Measurements from ENCODE around the gene SUPT5H. TPM values are rescaled to one million over a fixed set of nuclear protein-coding genes. Genes with fewer than 3 reads are reported as not detected.
A peak's percentile ranks its signal among the peaks of the same experiment; 100 is the strongest.

The SUPT5H gene
- total and polyA plus RNA-seq, 2 of the 8 experiments (the other 6 are each of a cell fraction or from before 2014, with no cell fraction given) = 77.8 to 111 TPM

DNA sequence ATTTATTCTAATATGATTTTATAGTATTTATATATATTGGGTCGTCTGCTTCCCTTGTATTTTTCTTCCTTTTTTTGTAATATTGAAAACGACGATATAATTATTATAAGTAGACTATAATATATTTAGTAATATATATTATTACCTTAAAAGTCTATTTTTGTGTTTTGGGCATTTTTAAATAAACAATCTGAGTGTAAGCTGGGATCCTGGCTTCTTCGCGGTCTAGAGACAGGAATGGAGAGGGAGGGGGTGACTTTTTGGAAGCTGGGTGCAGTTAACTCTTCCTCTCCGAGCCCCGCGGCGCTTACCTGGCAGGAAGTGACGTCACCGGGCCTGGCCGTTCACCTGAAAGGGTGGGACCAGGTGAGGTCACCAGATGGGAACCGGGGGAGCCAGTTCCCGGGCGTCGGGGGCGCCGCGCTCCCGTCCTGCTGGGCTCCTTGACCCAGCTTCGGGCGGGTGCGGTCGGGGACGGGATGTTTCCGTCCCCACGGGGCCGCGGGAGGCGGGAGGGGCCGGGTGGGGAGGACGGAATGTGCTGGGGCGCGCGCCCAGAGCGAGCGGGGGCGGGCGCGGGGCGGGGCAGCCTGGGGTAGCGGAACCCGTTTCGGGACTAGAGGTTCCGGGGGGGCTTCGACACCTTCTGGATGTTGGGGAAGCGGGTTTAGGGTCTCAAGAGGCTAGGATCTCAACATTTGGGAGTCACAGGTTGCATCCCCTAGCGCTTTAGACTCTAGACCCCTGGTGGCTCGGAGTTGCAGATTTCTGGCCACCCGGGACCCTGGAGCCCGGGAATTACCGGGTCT, 36.0 kb upstream of the SUPT5H start:
- no peaks in the 10 kb centered on the region for H3K79me1 ChIP-seq (ENCODE audit: low read depth, low read length)
- peaks cover 0 to 5% (median 0%) of the 10 kb centered on the region in 4 experiments; a peak in 1 of 8 replicates for H3K36me3 ChIP-seq (ENCODE audit: control insufficient read depth in 2 of 4, insufficient read depth in 4 of 4, low read length in 3 of 4)
- peak overlapping the region; percentile 78 to 84 for H3K4me2 ChIP-seq (ENCODE audit: insufficient read depth in 1 of 2, low read depth in 2 of 2, low read length in 2 of 2)
- no peak overlapping the region for H2BK20ac ChIP-seq (ENCODE audit: low read length)
- H3K18ac ChIP-seq (ENCODE audit: extremely low read depth, low read length) = peak overlapping the region; percentile 90
- H4K20me1 ChIP-seq (replicated peaks in 1 of 2; ENCODE audit: control insufficient read depth in 1 of 2, insufficient read depth in 2 of 2, low read length in 2 of 2) = peaks cover 0 to 9% of the 10 kb centered on the region in 2 experiments
- peak overlapping the region; percentile 51; the same call in 1 of the 2 replicates for H4K8ac ChIP-seq (ENCODE audit: extremely low read depth, insufficient read depth, low read length)
- H2BK15ac ChIP-seq (ENCODE audit: low read length) = no peak overlapping the region
- H3K23me2 ChIP-seq (ENCODE audit: low read depth, low read length) = peaks cover 24% of the 10 kb centered on the region
- no peaks in the 10 kb centered on the region for H3K9me3 ChIP-seq (ENCODE audit: insufficient read depth in 2 of 2, low read depth in 1 of 2, low read length in 1 of 2)
- H3K27ac ChIP-seq (ENCODE audit: low read depth, low read length) = peak overlapping the region; percentile 92
- H2BK5ac ChIP-seq (ENCODE audit: low read depth, low read length) = peak overlapping the region; percentile 87; the same call in 1 of the 2 replicates
- FAIRE-seq = no peak
- peak overlapping the region; percentile 55 for H4K91ac ChIP-seq (replicated peaks; ENCODE audit: insufficient read length, low read length)
- H3K9ac ChIP-seq (replicated peaks in 1 of 4; ENCODE audit: extremely low read depth in 1 of 4, low read depth in 3 of 4, low read length in 3 of 4) = peak overlapping the region; percentile 79 to 92 (median 88)
- H3K14ac ChIP-seq (ENCODE audit: insufficient read length) = no peak overlapping the region
- peak overlapping the region; percentile 62 for H3K4ac ChIP-seq (replicated peaks; ENCODE audit: insufficient read length, low read depth, low read length)
- peaks cover 3 to 25% of the 10 kb centered on the region in 2 experiments; a peak in 3 of 4 replicates for H3K79me2 ChIP-seq (ENCODE audit: control insufficient read depth in 1 of 2, insufficient read depth in 2 of 2, low read length in 2 of 2)
- H3K27me3 ChIP-seq (replicated peaks in 1 of 4; ENCODE audit: control insufficient read depth in 3 of 4, extremely low read depth in 1 of 4, insufficient read depth in 3 of 4, low read length in 3 of 4) = no peaks in the 10 kb centered on the region
- no peak overlapping the region for H3K23ac ChIP-seq (ENCODE audit: insufficient read length)
- H2BK120ac ChIP-seq (replicated peaks; ENCODE audit: low read depth, low read length) = no peak overlapping the region
- peak overlapping the region; percentile 69 for H4K5ac ChIP-seq (ENCODE audit: insufficient read length, low read depth, low read length)
- no peak overlapping the region for H2BK12ac ChIP-seq (ENCODE audit: low read depth, low read length)
- no peak overlapping the region for H2AK5ac ChIP-seq (ENCODE audit: low read depth, low read length)
- ChIA-PET POLR2A (ENCODE audit: partially characterized antibody) (interaction anchor here (0.7 to 14.3 kb wide), 9 partner anchors 9 to 36 kb away, joined by 3 to 234 read pairs (median 7); partner anchors contain the start of genes MED29, PAF1, RPS16 and SUPT5H), CTCF (ENCODE audit: partially characterized antibody) (interaction anchor here (1.0 to 3.9 kb wide), 3 partner anchors 9 to 26 kb away, joined by 4 to 38 read pairs (median 4); partner anchors contain the start of gene RPS16)
- peaks cover 10 to 46% (median 22%) of the 10 kb centered on the region in 4 experiments for H3K4me1 ChIP-seq (replicated peaks in 1 of 4; ENCODE audit: control insufficient read depth in 3 of 4, insufficient read depth in 4 of 4, low read length in 3 of 4)
- peak; percentile 73 to 94 for DNase-seq (ENCODE audit: low read depth in 1 of 2, low spot score in 2 of 2)
- peak overlapping the region; percentile 64 to 97 (median 83) for H3K4me3 ChIP-seq (ENCODE audit: extremely low read depth in 1 of 4, insufficient read depth in 2 of 4, low read depth in 3 of 4, low read length in 4 of 4)
- peak overlapping the region; percentile 64 for H3K56ac ChIP-seq (replicated peaks; ENCODE audit: insufficient read length, low read depth, low read length)
- whole genome bisulfite sequencing, 2 experiments (ENCODE audit: extremely low coverage in 1 of 2, insufficient coverage in 1 of 2, insufficient read length in 1 of 2, insufficient replicate concordance in 2 of 2, low coverage in 1 of 2, low lambda C conversion rate in 2 of 2, missing lambda C conversion rate in 1 of 2) = 7% methylated on average over 23 of the region's 52 CpGs; no CpG with 5 or more reads in 1 of the 2 experiments
- H2AFZ ChIP-seq (ENCODE audit: low read length) = no peak overlapping the region
- TF ChIP-seq POLR2A (IDR thresholded peaks at IDR 0.05; ENCODE audit: control extremely low read depth in 1 of 2, low read depth in 2 of 2, low read length in 2 of 2) = peak; percentile 55 to 96; a peak in 2 of 3 replicates
- peak; percentile 78; the same call in 1 of the 2 replicates for TF ChIP-seq TAF1 (IDR thresholded peaks at IDR 0.05; ENCODE audit: low read depth, low read length)
- TF ChIP-seq MAFK (IDR thresholded peaks at IDR 0.05; ENCODE audit: low read depth, low read length) = no peak
- no peak for TF ChIP-seq NANOG (IDR thresholded peaks at IDR 0.05; ENCODE audit: insufficient read depth, low read depth, low read length, poor library complexity, severe bottlenecking)
- no peak for TF ChIP-seq SIN3A (conservative IDR thresholded peaks at IDR 0.05 in 1 of 2, IDR thresholded peaks at IDR 0.05 in 1 of 2; ENCODE audit: low read depth in 1 of 2, low read length in 2 of 2)
- TF ChIP-seq PHF8 (conservative IDR thresholded peaks at IDR 0.05; ENCODE audit: low read depth, low read length) = peak; percentile 63
- no peak for TF ChIP-seq KDM5A (IDR thresholded peaks at IDR 0.05; ENCODE audit: low read length)
- TF ChIP-seq SRF (IDR thresholded peaks at IDR 0.05; ENCODE audit: low read depth, low read length) = no peak
- TF ChIP-seq SIRT6 (IDR thresholded peaks at IDR 0.05; ENCODE audit: low read length) = no peak
- peak; percentile 78 for TF ChIP-seq TBP (IDR thresholded peaks at IDR 0.05; ENCODE audit: low read depth, low read length)
- TF ChIP-seq GABPA (IDR thresholded peaks at IDR 0.05; ENCODE audit: borderline replicate concordance, insufficient read depth, low read length) = peak; percentile 81; the same call in 1 of the 2 replicates

Measured in H1 (cell line).